Esophagus muscularis mucosa (tissue), 4 donors: ENCODE data around the gene CRYL1. TPM values are rescaled to one million over a fixed set of nuclear protein-coding genes. Genes with fewer than 3 reads are reported as not detected.
A peak's percentile ranks its signal among the peaks of the same experiment; 100 is the strongest.

Experiments used
- DNase-seq: peaks from one replicate; pipeline ENCODE4 v3.0.0-alpha.2; 2017; ENCODE audit errors: extremely low spot score
- H3K27ac ChIP-seq, 4 donors: fragments of 200-600 bp; sonication (generic); replicated peaks in 1 of 4; 1 replicate in 3 of 4; 2 replicates in 1 of 4; pipeline ENCODE4 v1.5.1; 2016 to 2019; ENCODE audit warnings: mild to moderate bottlenecking in 1 of 4
- H3K27me3 ChIP-seq, 4 donors: fragments of 200-600 bp; sonication (generic); one replicate each; pipeline versions ENCODE4 v1.5.1 to v1.6.0; 2016 to 2019
- H3K36me3 ChIP-seq, 4 donors: fragments of 200-600 bp; sonication (generic); one replicate each; pipeline ENCODE4 v1.5.1; 2016 to 2019
- H3K4me1 ChIP-seq, 4 donors: fragments of 200-600 bp; sonication (generic); one replicate each; pipeline ENCODE4 v1.5.1; 2016 to 2019
- H3K4me3 ChIP-seq, 4 donors: fragments of 200-600 bp; sonication (generic); 1 replicate in 2 of 4; 2 replicates in 2 of 4; pipeline ENCODE4 v1.5.1; 2016 to 2019; ENCODE audit warnings: mild to moderate bottlenecking in 4 of 4, moderate library complexity in 1 of 4
- H3K9me3 ChIP-seq, 4 donors: fragments of 200-600 bp; sonication (generic); 1 replicate in 3 of 4; 2 replicates in 1 of 4; pipeline ENCODE4 v1.5.1; 2016 to 2019
- CTCF ChIP-seq, 3 experiments: fragments of 200-600 bp in 2 of 3; fragments of 450-650 bp in 1 of 3; sonication (generic) in 2 of 3; IDR thresholded peaks; one replicate each; pipeline ENCODE4 v1.5.1; 2017 to 2019; ENCODE audit warnings: antibody characterized with exemption in 3 of 3, mild to moderate bottlenecking in 2 of 3, moderate library complexity in 1 of 3
- EP300 ChIP-seq: sonication (generic); formaldehyde crosslinking; IDR thresholded peaks from one replicate; pipeline ENCODE4 v1.6.1; 2017; ENCODE audit warnings: antibody characterized with exemption
- POLR2A ChIP-seq: fragments of 450-650 bp; IDR thresholded peaks from one replicate; pipeline ENCODE4 v1.6.1; 2017; ENCODE audit warnings: antibody characterized with exemption, moderate library complexity, mild to moderate bottlenecking, low read depth
- POLR2AphosphoS5 ChIP-seq, 2 donors: sonication (generic); formaldehyde crosslinking; IDR thresholded peaks; one replicate each; pipeline ENCODE4 v1.6.1; 2017; ENCODE audit warnings: antibody characterized with exemption in 2 of 2
- WGBS: methylation state at CpG from one replicate; pipeline ENCODE4 v1.1.5; 2018; 5-methylcytosine and 5-hydroxymethylcytosine counted together
- intact Hi-C: fragments of 100-400 bp; cut with DNase I; formaldehyde crosslinking; loops from one replicate; pipeline ENCODE4 v1.15.1; 2023
- total RNA-seq, 4 donors: library from RNA; depleted of rRNA; stranded (reverse); fragments of >200 nt; gene quantifications; one replicate each; pipeline versions ENCODE4 v1.1.0 to v1.2.1, GENCODE V29; 2016

CRYL1 gene
- total RNA-seq, 4 donors from 2014 or later = 42.3 to 59.3 (median 45.4) TPM

DNA sequence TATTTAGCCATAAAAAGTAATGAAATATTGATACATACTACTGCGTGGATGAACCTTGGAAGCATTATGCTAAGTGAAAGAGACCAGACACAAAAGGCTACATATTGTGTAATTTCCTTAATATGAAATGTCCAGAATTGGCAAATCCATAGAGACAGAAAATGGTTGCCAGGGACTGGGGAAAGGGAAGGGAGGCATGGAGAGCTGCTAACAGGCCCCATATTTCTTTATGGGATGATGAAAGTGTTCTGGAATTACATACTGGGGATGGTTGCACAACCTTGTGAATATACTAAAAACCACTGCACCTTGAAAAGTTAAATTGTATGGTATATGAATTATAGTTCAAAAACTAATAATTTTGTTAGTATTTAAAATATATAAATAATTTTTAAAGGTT, 44.9 kb upstream of the CRYL1 start:
- Histone ChIP-seq H3K4me3 (no peak overlapping the region), H3K9me3 (no peaks in the 10 kb centered on the region), H3K27ac (no peak overlapping the region), H3K27me3 (no peaks in the 10 kb centered on the region), H3K36me3 (peaks cover 0 to 6% (median 0%) of the 10 kb centered on the region in 4 donors), H3K4me1 (peaks cover 10 to 18% (median 14%) of the 10 kb centered on the region in 4 donors)
- intact Hi-C loops = no loop called here
- 94% methylated on average over 1 of the region's 1 CpG for WGBS
- no peak for TF ChIP-seq POLR2A
- TF ChIP-seq CTCF (IDR thresholded peaks at IDR 0.05) = no peak
- TF ChIP-seq POLR2AphosphoS5 (IDR thresholded peaks at IDR 0.05) = no peak
- no peak for TF ChIP-seq EP300
- no peak for DNase-seq

- H3K27me3 ChIP-seq = no peaks in the 10 kb centered on the region
- 12% methylated on average over 9 of the region's 9 CpGs for WGBS
- peaks cover 0 to 5% (median 0%) of the 10 kb centered on the region in 4 donors for H3K9me3 ChIP-seq
- no peak for DNase-seq
- peak overlapping the region; percentile 90 to 96 (median 94) for H3K27ac ChIP-seq
- peaks cover 10 to 18% (median 14%) of the 10 kb centered on the region in 4 donors for H3K4me1 ChIP-seq
- intact Hi-C loops = loop anchor here (5.0 kb wide), 1 partner anchor 41 kb away; the partner anchor contains the start of gene CRYL1
- TF ChIP-seq POLR2A (no peak), POLR2AphosphoS5 (IDR thresholded peaks at IDR 0.05) (no peak), EP300 (no peak), CTCF (IDR thresholded peaks at IDR 0.05) (no peak)
- no peaks in the 10 kb centered on the region for H3K36me3 ChIP-seq
- H3K4me3 ChIP-seq = peak overlapping the region; percentile 69 to 93 (median 83)
Measured at GRCh38 chr13:20567881-20568528, 42.3 kb upstream of the CRYL1 start.

GRCh38 chr13:20566898-20567874, 41.5 kb upstream of the CRYL1 start, which contains the start of gene IFT88:
IFT88 (plus strand) TSS chr13:20567157; CDS start chr13:20574386, 7,229 bp downstream.
- H3K27ac ChIP-seq = peak within 1 kb of the TSS; percentile 90 to 96 (median 94)
- H3K36me3 ChIP-seq = no peaks in the 10 kb centered on the region
- peaks cover 0 to 5% (median 0%) of the 10 kb centered on the region in 4 donors for H3K9me3 ChIP-seq
- intact Hi-C loops = loop anchor here (5.0 kb wide), 1 partner anchor 40 kb away; the partner anchor contains the start of gene CRYL1
- TF ChIP-seq CTCF (IDR thresholded peaks at IDR 0.05) = no peak
- TF ChIP-seq POLR2A = no peak
- no peak for TF ChIP-seq EP300
- peak; percentile 77 for TF ChIP-seq POLR2AphosphoS5 (IDR thresholded peaks at IDR 0.05)
- H3K4me1 ChIP-seq = peaks cover 10 to 18% (median 14%) of the 10 kb centered on the region in 4 donors
- 2% methylated on average over 25 of the region's 74 CpGs for WGBS
- peak; percentile 97 for DNase-seq
- peak within 1 kb of the TSS; percentile 69 to 93 (median 83) for H3K4me3 ChIP-seq
- H3K27me3 ChIP-seq = no peaks in the 10 kb centered on the region

- WGBS = 3% methylated on average over 15 of the region's 21 CpGs
- H3K27me3 ChIP-seq = no peaks in the 10 kb centered on the region
- peak overlapping the region; percentile 69 to 93 (median 83) for H3K4me3 ChIP-seq
- H3K4me1 ChIP-seq = peaks cover 10 to 18% (median 14%) of the 10 kb centered on the region in 4 donors
- peak; percentile 92 for DNase-seq
- H3K36me3 ChIP-seq = no peaks in the 10 kb centered on the region
- H3K9me3 ChIP-seq = peaks cover 0 to 5% (median 0%) of the 10 kb centered on the region in 4 donors
- TF ChIP-seq POLR2A (no peak), POLR2AphosphoS5 (IDR thresholded peaks at IDR 0.05) (peak in 1 of 2 donors; percentile 21), EP300 (no peak), CTCF (IDR thresholded peaks at IDR 0.05) (no peak)
- peak overlapping the region; percentile 90 to 96 (median 94) for H3K27ac ChIP-seq
- intact Hi-C loops = loop anchor here (5.0 kb wide), 1 partner anchor 39 kb away; the partner anchor contains the start of gene CRYL1
Measured at GRCh38 chr13:20566468-20566897, 40.8 kb upstream of the CRYL1 start.
